Muscle layer of colon (tissue), 2 donors: Measurements from ENCODE around the gene EPC1.
"Not testable (repeated sequence)": the region's sequence is repeated elsewhere in the genome, so short reads cannot be mapped to it uniquely, and the experiment has no call there.

ENCODE experiments used
- H3K27ac ChIP-seq: one replicate; pipeline ENCODE4 v1.7.0; 2013; ENCODE audit warnings: low read depth, mild to moderate bottlenecking, low read length, moderate library complexity
- H3K27me3 ChIP-seq, 2 donors: one replicate each; pipeline ENCODE4 v1.7.0; 2013; ENCODE audit warnings: low read length in 2 of 2, mild to moderate bottlenecking in 2 of 2; ENCODE audit not compliant: insufficient read depth in 2 of 2, control insufficient read depth in 1 of 2
- H3K36me3 ChIP-seq: one replicate; pipeline ENCODE4 v1.7.0; 2013; ENCODE audit warnings: mild to moderate bottlenecking, low read length; ENCODE audit not compliant: insufficient read depth
- H3K4me1 ChIP-seq: one replicate; pipeline ENCODE4 v1.7.0; 2013; ENCODE audit warnings: mild to moderate bottlenecking, low read length; ENCODE audit not compliant: insufficient read depth
- H3K4me3 ChIP-seq, 2 donors: one replicate each; pipeline ENCODE4 v1.7.0; 2013; ENCODE audit warnings: low read length in 2 of 2, low read depth in 1 of 2, mild to moderate bottlenecking in 1 of 2, moderate library complexity in 1 of 2
- H3K9ac ChIP-seq: one replicate; pipeline ENCODE4 v1.7.0; 2013; ENCODE audit warnings: low read length
- H3K9me3 ChIP-seq: one replicate; pipeline ENCODE4 v1.7.0; 2013; ENCODE audit warnings: mild to moderate bottlenecking, low read length
- donor health status: abdominal sarcoma.
- donor health status: Adenocarcinoma of cecum.

EPC1 gene

DNA sequence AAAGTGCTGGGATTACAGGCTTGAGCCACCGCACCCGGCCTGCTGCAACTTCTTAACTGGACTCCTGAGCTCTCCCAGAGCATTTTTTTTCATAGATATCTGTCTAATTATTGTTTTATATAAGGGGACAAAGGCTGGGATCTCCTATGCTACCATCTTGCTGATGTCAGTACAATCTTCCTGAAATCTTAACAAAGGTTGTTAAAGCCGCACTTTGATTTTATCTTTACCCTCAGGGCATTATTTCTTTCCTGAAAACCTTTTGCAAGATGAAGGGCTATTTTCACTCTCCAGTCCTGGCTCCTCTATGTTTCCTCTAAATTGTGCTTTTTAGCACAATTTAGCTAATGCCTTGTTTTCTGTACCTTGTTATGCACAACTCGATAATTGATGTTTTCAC, 102.9 kb downstream of the EPC1 start:
- no peaks in the 10 kb centered on the region for H3K36me3 ChIP-seq
- no peak overlapping the region for H3K4me3 ChIP-seq
- no peak overlapping the region for H3K27ac ChIP-seq
- H3K9ac ChIP-seq = no peak overlapping the region
- H3K27me3 ChIP-seq = no peaks in the 10 kb centered on the region
- no peaks in the 10 kb centered on the region for H3K9me3 ChIP-seq
- no peaks in the 10 kb centered on the region for H3K4me1 ChIP-seq

DNA sequence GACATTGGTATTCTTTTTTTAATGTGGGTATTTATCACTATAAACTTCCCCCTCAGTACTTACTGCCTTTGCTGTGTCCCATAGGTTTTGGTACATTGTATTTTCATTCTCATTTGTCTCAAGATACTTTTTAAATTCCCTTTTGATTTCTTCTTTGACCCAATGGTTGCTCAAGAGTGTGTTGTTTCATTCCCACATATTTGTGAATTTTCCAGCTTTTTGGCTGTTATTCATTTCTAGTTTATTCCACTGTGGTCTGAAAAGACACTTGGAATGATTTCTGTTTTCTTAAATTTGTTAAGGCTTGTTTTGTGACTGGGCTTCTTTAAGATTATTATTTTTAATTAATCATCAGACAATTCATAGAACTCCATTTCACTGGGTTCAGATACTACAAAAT, 105.0 kb downstream of the EPC1 start:
- Histone ChIP-seq H3K9me3 (no peaks in the 10 kb centered on the region), H3K36me3 (no peaks in the 10 kb centered on the region), H3K4me1 (no peaks in the 10 kb centered on the region), H3K4me3 (no peak overlapping the region), H3K27ac (no peak overlapping the region), H3K27me3 (no peaks in the 10 kb centered on the region), H3K9ac (no peak overlapping the region)

DNA sequence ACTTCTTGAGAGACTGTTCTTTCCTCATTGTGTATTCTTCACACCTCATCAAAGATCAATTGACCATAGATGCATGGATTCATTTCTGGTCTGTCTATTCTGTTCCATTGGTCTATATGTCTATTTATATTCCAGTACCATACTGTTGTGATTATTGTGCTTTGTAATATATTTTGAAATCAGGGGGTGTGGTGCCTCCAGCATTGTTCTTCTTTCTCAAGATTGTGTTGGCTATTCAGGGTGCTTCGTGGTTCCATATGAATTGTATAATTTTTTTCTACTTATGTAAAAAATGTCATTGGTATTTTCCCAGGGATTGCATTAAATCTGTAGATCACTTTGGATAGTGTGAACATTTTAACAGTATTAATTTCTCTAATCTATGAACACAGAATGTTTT, 106.5 kb downstream of the EPC1 start:
- H3K4me1 ChIP-seq = no peaks in the 10 kb centered on the region
- H3K27ac ChIP-seq = no peak overlapping the region
- H3K9me3 ChIP-seq = no peaks in the 10 kb centered on the region
- H3K27me3 ChIP-seq = no peaks in the 10 kb centered on the region
- no peak overlapping the region for H3K4me3 ChIP-seq
- H3K9ac ChIP-seq = no peak overlapping the region
- H3K36me3 ChIP-seq = no peaks in the 10 kb centered on the region

DNA sequence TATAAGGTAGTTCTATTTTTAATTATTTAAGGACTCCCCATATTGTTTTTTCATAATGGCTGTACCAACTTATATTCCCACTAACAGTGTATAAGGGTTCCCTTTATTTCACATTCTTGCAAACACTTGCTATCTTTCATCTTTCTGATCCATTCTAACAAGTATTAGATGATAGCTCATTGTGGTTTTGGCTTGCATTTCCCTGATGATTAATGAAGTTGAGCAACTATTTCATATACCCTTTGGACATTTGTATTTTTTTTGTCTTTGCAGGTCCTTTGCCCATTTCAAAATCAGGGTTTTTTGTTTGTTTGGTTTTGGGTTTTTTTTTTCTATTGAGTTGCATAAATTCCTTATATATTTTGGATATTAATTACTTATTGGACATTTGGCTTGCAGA, 107.2 kb downstream of the EPC1 start:
- no peaks in the 10 kb centered on the region for H3K4me1 ChIP-seq
- no peak overlapping the region for H3K4me3 ChIP-seq
- no peak overlapping the region for H3K27ac ChIP-seq
- no peaks in the 10 kb centered on the region for H3K36me3 ChIP-seq
- H3K9ac ChIP-seq = no peak overlapping the region
- H3K9me3 ChIP-seq = no peaks in the 10 kb centered on the region
- H3K27me3 ChIP-seq = no peaks in the 10 kb centered on the region

- Histone ChIP-seq H3K9ac (no peak overlapping the region), H3K27me3 (no peaks in the 10 kb centered on the region), H3K9me3 (no peaks in the 10 kb centered on the region), H3K36me3 (no peaks in the 10 kb centered on the region), H3K27ac (no peak overlapping the region), H3K4me1 (no peaks in the 10 kb centered on the region), H3K4me3 (no peak overlapping the region)
Measured at GRCh38 chr10:32237644-32238345, 109.2 kb downstream of the EPC1 start.

- Histone ChIP-seq H3K27ac (no peak overlapping the region), H3K36me3 (no peaks in the 10 kb centered on the region), H3K9me3 (no peaks in the 10 kb centered on the region), H3K27me3 (no peaks in the 10 kb centered on the region), H3K4me3 (no peak overlapping the region), H3K9ac (no peak overlapping the region), H3K4me1 (no peaks in the 10 kb centered on the region)
Measured at GRCh38 chr10:32234471-32234870, 112.5 kb downstream of the EPC1 start.

DNA sequence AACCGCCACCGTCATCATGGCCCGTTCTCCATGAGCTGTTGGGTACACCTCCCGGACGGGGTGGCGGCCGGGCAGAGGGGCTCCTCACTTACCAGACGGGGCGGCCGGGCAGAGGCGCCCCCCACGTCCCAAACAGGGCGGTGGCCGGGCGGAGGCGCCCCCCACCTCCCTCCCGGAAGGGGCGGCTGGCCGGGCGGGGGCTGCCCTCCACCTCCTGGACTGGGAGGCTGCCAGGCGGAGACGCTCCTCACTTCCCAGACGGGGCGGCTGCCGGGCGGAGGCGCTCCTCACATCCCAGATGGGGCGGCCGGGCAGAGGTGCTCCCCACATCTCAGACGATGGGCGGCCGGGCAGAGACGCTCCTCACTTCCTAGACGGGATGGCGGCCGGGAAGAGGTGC, 113.6 kb downstream of the EPC1 start:
- not testable (repeated sequence) for H3K27me3 ChIP-seq, H3K4me1 ChIP-seq, H3K9me3 ChIP-seq, H3K27ac ChIP-seq, H3K9ac ChIP-seq, H3K36me3 ChIP-seq, H3K4me3 ChIP-seq

DNA sequence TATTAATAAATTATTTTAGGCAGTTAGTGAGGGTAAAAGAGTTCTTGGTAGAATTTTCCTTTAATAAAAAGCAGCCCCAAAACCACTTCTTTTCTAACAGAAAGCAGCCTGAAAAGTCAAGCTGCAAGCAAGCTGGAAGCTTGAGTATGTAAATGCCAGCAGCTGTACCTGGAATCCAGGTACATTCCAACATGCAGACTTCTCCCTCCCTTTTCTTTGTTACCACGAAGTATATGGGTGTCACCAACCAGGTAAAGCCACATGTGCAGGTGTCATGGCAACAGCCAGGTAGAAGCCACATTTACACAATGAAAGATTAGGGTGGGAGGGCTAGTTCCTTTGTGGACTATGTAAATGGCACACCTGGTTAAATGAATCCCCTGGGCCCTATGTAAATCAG, 114.6 kb downstream of the EPC1 start:
- H3K9ac ChIP-seq = no peak overlapping the region
- no peaks in the 10 kb centered on the region for H3K36me3 ChIP-seq
- H3K27ac ChIP-seq = no peak overlapping the region
- H3K4me3 ChIP-seq = no peak overlapping the region
- no peaks in the 10 kb centered on the region for H3K4me1 ChIP-seq
- H3K9me3 ChIP-seq = no peaks in the 10 kb centered on the region
- no peaks in the 10 kb centered on the region for H3K27me3 ChIP-seq

DNA sequence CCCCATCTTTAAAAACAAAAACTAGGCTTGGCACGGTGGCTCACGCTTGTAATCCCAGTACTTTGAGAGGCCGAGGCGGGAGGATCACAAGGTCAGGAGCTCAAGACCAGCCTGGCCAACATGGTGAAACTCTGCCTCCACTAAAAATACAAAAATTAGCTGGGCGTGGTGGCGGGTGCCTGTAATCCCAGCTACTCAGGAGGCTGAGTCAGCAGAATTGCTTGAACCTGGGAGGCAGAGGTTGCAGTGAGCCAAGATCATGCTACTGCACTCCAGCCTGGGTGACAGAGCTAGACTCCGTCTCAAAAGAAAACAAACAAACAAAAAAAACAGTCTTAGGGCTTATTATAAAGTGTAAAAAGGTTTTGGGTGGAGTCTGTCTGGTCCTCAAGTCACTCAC, 117.2 kb downstream of the EPC1 start:
- not testable (repeated sequence) for H3K9me3 ChIP-seq, H3K36me3 ChIP-seq, H3K4me1 ChIP-seq, H3K4me3 ChIP-seq, H3K27ac ChIP-seq, H3K27me3 ChIP-seq, H3K9ac ChIP-seq

- Histone ChIP-seq H3K36me3 (no peaks in the 10 kb centered on the region), H3K9ac (no peak overlapping the region), H3K27me3 (no peaks in the 10 kb centered on the region), H3K4me1 (no peaks in the 10 kb centered on the region), H3K4me3 (no peak overlapping the region), H3K27ac (no peak overlapping the region), H3K9me3 (no peaks in the 10 kb centered on the region)
Measured at GRCh38 chr10:32229170-32229569, 117.8 kb downstream of the EPC1 start.

GRCh38 chr10:32227802-32228201, 119.2 kb downstream of the EPC1 start:
- H3K9me3 ChIP-seq = no peaks in the 10 kb centered on the region
- H3K9ac ChIP-seq = no peak overlapping the region
- H3K4me3 ChIP-seq = no peak overlapping the region
- no peaks in the 10 kb centered on the region for H3K4me1 ChIP-seq
- H3K27me3 ChIP-seq = no peaks in the 10 kb centered on the region
- no peak overlapping the region for H3K27ac ChIP-seq
- no peaks in the 10 kb centered on the region for H3K36me3 ChIP-seq

DNA sequence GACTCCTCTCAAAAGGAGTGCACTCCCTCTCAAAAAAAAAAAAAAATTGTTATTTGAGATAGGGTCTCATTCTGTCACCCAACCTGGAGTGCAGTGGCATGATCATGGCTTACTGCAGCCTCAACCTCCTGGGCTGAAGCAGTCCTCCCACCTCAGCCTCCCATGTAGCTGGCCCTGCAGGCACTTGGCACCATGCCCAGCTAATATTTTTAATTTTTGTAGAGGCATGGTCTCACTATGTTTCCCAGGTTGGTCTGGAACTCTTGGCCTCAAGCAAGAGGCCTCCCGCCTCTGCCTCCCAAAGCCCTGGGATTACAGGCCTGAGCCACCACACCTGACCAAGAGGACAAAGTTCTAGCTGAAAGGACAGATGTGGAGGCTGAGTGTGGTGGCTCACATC, 120.3 kb downstream of the EPC1 start:
- no peak overlapping the region for H3K4me3 ChIP-seq
- H3K27me3 ChIP-seq = no peaks in the 10 kb centered on the region
- H3K9ac ChIP-seq = no peak overlapping the region
- H3K36me3 ChIP-seq = no peaks in the 10 kb centered on the region
- no peaks in the 10 kb centered on the region for H3K4me1 ChIP-seq
- no peak overlapping the region for H3K27ac ChIP-seq
- no peaks in the 10 kb centered on the region for H3K9me3 ChIP-seq
